Mucosa of gallbladder (tissue), 1 donor: ENCODE results near the gene LRP1-AS. TPM values are rescaled to one million over a fixed set of nuclear protein-coding genes. Genes with fewer than 3 reads are reported as not detected.
A peak's percentile ranks its signal among the peaks of the same experiment; 100 is the strongest.

Experiments
- DNase-seq: peaks from one replicate; pipeline ENCODE4 v3.0.0-alpha.2; 2020; ENCODE audit warnings: low spot score
- total RNA-seq: library from RNA; stranded (reverse); gene quantifications from one replicate; pipeline ENCODE4 v1.2.1, GENCODE V29; 2021
- donor health status: DM: no; HTN: no; CAD: no.

The LRP1-AS gene
- not detected for total RNA-seq

DNA sequence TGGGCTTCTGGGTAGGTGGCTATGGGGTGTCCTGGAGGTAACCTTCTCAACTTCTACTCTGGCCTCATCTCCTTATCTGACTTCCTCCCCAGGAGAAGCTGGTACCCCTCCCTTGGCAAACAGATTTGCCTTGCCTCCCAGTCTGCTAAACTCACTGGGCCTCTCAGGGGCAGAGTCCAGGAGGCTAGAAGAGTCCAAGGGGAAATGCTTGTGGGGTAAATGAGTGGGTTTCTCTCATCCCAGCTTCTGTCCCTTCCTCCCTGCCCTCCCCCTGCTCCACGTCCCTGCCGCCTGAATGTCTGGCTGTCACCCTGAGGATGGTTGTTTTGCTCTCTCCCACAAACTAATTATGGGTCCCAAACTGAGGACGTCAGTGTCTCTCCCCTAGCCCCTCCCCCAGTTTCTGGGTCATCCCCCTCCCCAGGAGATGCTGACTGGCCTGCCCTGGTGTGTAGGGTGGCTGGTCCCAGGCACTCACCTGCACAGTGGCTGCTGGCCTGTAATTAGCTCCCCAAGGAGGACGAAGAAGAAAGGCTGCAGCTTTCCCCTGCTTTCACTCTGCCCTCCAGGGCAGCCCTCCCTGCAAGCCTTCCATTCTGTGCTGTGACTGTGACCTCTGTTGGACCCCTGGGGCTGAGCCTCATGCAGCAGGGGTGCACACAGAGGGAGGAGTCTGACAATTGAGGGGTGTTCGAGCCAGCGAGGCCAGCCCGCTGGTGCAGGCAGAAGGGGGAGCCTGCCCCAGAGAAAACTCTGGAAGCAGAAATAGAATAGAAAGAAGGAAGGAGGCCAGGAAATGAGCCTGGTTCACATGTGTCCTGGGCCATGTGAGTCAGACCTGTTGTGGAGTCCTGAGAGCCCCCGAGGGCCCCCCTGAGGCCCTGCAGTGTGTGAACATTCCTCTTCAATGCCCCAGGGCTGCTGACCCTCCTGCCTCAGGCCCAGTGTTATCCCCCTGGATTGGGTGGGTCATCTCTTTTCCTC, at the start of gene LRP1-AS:
Gene LRP1-AS (minus strand): TSS at position 659 of the 984 bp plus-strand sequence.
- DNase-seq, result no peak

DNA sequence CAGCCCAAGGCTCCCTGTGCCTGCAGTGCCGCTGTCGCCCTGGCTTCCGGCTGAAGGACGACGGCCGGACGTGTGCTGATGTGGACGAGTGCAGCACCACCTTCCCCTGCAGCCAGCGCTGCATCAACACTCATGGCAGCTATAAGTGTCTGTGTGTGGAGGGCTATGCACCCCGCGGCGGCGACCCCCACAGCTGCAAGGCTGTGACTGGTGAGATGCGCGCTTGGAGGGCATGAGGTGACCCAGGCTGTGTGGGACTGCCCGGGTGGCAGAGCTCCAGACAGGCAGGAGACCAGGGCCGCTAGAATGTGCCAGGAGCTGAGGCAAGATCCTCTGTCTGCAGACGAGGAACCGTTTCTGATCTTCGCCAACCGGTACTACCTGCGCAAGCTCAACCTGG, 49.5 kb upstream of the LRP1-AS start:
- DNase-seq, result no peak

DNA sequence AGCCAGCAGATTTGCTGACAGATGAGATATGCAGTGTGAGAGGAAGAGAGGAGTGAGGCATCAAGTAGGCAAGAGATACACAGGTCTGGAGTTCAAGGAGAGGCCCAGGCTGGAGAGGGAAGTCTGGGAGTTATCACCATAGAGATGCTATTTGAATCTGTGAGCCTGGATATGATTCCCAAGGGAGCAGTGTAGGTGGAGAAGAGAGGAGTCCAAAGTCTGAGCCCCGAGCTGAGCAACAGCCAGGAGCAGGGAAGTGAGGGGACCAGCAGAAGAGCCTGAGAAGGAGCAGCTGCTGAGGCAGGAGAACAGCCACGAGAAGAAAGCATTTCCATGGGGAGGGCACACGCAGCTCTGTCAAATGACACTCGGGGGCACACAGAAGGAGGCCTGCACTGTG, 49.0 kb upstream of the LRP1-AS start:
- no peak for DNase-seq

DNA sequence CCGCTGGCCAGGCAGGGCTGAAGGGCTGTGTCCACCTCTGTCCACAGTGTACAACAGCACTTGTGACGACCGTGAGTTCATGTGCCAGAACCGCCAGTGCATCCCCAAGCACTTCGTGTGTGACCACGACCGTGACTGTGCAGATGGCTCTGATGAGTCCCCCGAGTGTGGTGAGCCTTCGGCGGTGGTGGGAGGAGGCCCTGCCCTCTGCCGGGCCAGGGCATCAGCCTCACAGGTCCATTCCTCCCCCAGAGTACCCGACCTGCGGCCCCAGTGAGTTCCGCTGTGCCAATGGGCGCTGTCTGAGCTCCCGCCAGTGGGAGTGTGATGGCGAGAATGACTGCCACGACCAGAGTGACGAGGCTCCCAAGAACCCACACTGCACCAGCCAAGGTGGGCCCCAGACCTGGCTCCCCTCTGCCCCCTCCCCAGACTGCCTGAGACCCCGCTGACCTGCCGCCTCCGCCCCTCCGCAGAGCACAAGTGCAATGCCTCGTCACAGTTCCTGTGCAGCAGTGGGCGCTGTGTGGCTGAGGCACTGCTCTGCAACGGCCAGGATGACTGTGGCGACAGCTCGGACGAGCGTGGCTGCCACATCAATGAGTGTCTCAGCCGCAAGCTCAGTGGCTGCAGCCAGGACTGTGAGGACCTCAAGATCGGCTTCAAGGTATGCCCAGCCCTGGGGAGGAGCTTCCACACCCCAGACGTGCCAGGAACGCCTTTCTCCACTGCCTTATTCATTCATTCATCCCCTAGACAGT, 48.4 kb upstream of the LRP1-AS start:
- no peak for DNase-seq

DNA sequence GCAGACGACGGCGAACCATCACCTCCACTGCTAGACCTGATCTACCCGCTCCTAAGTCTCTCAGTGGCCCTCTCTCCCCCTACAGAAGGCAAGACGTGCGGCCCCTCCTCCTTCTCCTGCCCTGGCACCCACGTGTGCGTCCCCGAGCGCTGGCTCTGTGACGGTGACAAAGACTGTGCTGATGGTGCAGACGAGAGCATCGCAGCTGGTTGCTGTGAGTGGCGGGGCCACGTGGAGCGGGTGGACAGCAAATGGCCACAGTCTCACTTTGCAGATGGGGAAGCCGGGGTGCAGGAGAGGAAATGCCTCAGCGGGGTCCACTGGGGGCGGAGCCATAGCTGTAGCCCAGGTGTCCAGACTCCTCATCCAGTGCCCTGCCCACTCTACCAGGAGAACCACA, 47.8 kb upstream of the LRP1-AS start:
- no peak for DNase-seq

DNA sequence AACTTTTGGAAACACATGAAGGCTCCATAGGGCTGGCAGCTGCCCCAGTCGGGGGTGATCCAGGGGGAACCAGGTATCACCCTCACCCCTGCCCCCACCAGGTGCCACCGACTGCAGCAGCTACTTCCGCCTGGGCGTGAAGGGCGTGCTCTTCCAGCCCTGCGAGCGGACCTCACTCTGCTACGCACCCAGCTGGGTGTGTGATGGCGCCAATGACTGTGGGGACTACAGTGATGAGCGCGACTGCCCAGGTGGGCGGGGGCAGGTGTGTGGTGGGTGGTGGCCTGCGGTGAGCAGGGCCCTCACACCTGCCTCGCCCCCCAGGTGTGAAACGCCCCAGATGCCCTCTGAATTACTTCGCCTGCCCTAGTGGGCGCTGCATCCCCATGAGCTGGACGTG, 46.8 kb upstream of the LRP1-AS start:
- DNase-seq, result no peak

DNA sequence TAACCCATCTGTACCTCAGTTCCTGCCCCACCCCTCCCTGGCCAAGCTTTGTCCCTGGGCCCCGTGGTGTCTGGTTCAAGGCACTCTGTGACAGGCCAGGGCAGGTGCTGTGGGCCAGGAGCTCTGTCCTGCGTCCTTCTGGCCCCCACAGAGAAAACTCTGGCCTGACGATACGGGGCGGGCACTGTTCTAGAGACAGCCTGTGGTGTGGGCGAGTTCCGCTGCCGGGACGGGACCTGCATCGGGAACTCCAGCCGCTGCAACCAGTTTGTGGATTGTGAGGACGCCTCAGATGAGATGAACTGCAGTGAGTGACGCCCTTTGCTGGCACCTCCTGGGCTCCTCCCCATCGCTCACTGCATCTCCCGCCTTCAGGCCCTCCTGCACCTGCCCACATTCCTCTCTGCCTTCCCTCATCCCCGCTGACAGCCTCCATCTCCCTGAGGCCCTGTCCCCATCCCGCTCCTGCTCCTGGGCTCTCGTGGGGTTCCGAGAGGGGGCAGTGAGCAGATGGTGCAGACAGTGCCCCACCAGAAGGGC, 46.4 kb upstream of the LRP1-AS start:
- no peak for DNase-seq

DNA sequence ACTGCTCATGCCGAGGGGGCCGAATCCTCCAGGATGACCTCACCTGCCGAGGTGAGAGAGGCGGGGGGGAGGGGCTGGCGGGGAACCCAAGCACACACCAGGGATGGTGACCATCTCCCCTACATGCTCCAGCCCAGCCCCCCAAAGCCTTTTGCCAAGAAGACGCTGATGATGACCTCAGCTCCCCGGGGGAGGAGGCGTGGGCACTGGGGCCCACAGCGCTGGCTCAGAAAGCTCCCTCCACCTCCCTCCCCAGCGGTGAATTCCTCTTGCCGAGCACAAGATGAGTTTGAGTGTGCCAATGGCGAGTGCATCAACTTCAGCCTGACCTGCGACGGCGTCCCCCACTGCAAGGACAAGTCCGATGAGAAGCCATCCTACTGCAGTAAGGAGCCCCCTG, 45.5 kb upstream of the LRP1-AS start:
- no peak for DNase-seq

DNA sequence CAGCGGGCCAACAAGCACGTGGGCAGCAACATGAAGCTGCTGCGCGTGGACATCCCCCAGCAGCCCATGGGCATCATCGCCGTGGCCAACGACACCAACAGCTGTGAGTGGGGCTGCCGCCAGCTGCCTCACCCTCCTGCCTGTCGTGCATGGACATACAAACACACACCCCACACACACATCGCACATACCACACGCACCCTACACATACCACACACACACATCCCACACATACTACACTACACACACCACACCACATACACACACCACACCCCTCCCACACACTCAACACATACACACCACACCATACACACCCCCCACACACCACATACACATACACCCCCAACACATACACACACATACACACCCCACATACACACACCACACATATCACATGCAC, 44.0 kb upstream of the LRP1-AS start:
- no peak for DNase-seq

DNA sequence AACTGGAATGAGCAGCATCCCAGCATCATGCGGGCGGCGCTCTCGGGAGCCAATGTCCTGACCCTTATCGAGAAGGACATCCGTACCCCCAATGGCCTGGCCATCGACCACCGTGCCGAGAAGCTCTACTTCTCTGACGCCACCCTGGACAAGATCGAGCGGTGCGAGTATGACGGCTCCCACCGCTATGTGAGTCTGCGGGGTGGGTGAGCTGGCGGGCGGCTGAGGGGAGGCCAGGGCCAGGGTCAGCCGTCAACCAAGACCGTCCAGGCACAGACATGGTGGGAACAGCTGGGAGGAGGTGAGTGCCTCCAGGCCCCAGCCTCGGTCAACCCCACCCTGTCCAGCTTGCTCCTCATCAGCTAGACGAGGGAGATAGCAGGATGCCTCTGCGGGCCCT, 43.4 kb upstream of the LRP1-AS start:
- DNase-seq, result no peak

DNA sequence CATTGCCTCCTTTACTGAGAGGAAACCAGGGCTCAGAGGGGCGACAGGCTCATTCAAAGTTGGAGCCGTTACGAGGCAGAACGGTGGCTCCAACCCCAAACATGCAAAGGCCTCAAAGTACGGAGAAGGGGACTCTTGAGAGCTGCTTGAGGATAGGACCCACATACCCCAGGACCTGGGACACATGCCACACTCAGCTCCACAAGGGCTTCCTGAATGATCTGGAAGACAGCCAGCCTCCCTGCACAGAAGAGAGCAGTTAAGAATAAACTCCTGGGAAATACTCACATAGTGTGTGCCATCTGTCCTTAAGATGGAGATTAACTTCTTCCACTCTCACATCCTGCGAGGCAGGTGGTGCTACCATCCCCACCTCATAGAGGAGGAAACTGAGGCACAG, 42.6 kb upstream of the LRP1-AS start:
- DNase-seq, result no peak

DNA sequence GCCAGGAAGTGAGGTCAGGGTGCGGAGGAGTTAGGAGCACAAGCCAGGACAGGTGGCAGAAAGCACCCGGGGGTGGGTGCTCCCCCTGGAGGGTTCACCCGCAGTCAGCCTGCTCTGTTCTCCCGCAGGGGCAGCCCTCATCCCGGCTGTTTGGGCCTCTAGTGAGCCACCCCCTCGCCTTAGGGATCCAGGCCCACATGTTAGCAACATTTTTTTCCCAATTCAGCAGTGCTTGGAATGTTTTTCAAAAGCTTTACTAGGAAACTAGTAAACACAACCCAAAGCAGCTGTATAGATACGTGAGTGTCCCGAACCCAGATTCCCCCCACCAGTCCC, 40.6 kb upstream of the LRP1-AS start:
- no peak for DNase-seq

DNA sequence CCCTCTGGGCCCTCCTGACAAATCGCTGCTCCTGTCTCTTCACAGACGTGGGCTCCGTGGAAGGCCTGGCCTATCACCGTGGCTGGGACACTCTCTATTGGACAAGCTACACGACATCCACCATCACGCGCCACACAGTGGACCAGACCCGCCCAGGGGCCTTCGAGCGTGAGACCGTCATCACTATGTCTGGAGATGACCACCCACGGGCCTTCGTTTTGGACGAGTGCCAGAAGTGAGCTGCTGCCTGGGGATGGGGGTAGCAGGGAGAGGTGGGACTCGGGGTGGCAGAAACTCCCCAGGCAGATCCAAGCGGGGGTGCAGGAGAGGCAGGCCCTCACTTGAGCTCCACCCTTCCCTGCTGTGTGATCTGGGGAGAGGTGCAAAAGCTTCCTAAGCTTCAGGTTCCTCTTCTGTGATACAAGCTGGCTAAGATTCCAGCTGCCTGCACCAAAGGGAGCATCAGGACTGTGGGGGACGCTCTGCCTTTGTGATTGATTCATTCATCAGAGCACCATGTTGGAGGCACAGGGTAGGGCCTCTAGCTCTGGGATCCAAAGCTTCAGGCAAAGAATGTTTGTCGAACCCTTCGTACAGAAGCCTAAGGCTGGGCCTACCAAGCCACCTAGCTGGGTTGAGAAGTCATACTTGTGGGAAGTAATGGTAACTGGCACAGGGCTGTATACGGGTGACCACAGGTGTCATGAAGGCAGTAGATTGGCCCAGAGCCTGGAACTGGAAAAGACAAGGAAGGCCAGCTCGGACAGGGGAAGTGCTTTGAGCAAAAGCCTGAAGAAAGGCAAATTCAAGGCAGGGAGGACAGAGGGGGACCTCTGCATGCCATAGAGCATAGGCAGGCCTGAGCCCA, 40.0 kb upstream of the LRP1-AS start:
- DNase-seq, result no peak

DNA sequence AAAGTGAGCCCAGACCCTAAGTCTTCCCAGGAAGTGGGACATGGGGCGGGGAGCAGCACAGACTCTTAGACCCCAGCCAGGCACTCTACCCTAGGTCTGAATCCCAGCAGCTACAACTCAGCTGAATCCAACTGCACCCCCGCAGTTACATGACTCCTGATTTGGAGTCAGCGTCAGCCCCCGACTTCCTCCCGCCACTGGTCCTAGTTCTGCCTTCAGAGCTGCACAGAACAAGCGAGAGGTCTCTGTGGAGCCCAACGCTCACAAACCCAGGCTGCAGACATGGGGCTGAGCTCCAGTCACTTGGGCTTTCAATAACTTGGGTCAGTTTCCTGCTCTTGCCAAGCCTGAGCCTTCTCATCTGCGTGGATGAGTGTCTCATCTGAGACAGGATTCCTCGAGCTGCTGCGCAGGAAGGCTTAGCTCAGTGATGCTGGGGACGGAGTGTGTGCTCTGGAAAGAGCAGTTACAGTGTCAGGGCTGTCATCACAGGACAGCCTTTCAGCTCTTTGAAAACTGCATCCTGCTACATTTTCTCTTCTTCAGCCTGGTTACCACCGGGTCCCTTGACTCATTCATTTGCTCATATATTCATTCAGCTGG, 38.6 kb upstream of the LRP1-AS start:
- no peak for DNase-seq

DNA sequence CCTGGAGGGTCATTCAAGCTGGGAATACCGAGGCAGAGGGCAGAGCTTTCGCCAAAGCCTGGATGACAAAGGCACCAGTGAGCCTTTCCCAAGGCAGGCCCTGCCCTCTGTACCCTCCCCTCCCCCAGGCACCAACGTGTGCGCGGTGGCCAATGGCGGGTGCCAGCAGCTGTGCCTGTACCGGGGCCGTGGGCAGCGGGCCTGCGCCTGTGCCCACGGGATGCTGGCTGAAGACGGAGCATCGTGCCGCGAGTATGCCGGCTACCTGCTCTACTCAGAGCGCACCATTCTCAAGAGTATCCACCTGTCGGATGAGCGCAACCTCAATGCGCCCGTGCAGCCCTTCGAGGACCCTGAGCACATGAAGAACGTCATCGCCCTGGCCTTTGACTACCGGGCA, 38.0 kb upstream of the LRP1-AS start:
- DNase-seq, result no peak

DNA sequence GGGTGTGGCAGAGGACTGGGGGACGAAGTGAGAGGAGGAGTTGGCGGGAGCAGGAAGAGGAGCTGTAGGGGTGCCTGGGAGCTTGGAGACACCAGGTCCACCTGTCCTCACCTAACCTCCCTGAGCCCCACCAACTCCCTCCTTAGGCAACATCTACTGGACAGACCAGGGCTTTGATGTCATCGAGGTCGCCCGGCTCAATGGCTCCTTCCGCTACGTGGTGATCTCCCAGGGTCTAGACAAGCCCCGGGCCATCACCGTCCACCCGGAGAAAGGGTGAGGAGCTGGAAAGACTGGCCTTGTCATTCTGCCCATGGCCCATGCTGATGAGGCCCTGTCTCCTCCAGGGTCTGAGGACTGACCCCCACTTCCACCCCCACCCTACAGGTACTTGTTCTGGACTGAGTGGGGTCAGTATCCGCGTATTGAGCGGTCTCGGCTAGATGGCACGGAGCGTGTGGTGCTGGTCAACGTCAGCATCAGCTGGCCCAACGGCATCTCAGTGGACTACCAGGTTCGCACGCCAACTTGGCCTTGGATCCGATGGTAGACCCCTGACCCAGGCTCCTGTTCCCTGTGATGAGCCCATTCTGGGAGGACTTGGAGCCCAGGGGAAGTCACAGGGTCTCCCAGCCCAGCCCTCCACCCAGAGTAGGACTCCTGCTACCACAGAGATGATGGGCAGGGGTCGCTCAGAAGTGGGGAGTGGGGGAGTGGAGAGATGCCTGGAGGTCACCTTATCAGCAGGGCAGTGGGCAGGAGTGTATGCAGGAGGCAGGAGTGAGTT, 36.7 kb upstream of the LRP1-AS start:
- no peak for DNase-seq

DNA sequence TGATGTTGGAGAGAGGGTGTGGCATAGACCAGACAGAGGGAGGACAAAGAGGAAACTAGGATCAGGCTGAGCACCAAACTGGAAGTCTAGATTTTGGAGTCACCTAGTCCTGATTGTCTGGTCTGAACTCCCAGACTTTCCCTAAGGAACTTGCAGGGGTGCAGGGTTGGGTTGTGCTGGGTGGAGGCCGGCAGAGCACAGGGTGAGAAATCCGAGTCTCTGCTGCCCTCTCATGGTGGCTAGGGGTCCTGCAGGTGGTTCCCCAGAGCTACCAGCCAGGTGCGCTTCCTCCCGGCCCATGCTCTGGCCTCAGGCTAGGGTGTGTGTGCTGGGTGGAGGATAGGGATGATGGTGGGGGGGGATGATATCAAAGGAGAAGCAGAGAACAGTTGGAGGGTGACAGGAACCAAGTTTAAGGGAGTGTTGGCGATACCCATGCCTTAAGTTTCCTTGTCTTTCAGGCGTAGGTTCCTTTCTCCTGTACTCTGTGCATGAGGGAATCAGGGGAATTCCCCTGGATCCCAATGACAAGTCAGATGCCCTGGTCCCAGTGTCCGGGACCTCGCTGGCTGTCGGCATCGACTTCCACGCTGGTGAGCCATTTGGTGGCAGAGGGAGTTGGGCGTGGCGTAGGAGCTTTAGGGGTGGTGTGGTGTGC, 35.6 kb upstream of the LRP1-AS start:
- peak; percentile 77 for DNase-seq

DNA sequence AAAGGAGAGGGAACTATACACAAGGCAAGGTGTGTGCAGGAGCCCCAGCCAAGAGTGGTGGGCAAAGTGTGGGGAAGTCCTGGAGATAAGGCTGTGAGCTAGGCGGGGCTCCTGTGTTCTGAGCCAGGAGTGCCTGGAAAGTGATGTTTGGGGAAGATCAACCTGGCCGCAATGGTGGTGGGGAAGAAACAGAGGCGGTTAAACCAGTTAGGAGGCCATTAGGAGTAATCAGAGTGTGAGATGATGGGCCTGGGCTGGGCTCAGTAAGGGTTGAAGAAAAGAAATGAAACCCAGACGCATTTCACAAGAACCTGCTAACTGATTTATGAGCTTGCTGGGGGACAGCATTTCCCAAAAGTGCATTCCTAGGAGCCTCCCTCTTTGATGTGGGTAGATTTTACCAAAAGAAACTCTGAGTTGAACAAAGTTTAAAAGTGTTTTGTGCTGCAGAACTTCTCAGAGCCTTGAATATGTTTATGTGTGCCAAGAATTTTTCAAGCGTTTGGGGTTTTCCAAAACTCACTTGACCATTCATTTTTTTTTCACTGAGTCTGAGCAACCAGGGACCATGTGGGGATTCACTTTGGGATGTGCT, 34.2 kb upstream of the LRP1-AS start:
- DNase-seq, result no peak

DNA sequence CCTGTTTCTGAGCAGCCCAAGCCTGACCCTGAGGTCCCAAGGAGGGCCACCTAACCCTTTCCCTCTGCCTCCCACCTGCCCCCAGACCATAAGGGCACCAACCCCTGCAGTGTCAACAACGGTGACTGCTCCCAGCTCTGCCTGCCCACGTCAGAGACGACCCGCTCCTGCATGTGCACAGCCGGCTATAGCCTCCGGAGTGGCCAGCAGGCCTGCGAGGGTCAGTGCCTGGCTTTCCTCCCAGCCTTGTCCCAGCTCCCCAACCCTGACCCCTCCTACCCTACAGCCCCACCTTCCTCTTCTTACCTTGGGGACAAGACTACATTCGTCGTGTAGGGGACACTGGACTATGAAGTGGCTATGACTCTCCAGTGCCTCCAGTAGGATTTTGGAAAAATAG, 33.7 kb upstream of the LRP1-AS start:
- no peak for DNase-seq
